Left ventricle myocardium inferior (tissue), 1 donor: ENCODE results near the gene TES. TPM values are rescaled to one million over a fixed set of nuclear protein-coding genes. Genes with fewer than 3 reads are reported as not detected.
A peak's percentile ranks its signal among the peaks of the same experiment; 100 is the strongest.
"Not testable (repeated sequence)": the region's sequence is repeated elsewhere in the genome, so short reads cannot be mapped to it uniquely, and the experiment has no call there.

Experiments
- DNase-seq: peaks from one replicate; pipeline ENCODE4 v3.0.0-alpha.2; 2020
- H3K27ac ChIP-seq: fragments of 200-600 bp; replicated peaks from 2 replicates; pipeline ENCODE4 v1.8.0; 2021
- H3K27me3 ChIP-seq: fragments of 200-600 bp; 2 replicates; pipeline ENCODE4 v1.8.0; 2021; ENCODE audit warnings: low read depth
- H3K36me3 ChIP-seq: fragments of 200-600 bp; 2 replicates; pipeline ENCODE4 v1.8.0; 2021
- H3K4me1 ChIP-seq: fragments of 200-600 bp; 2 replicates; pipeline ENCODE4 v1.8.0; 2021
- H3K4me3 ChIP-seq: fragments of 200-600 bp; 2 replicates; pipeline ENCODE4 v1.8.0; 2021; ENCODE audit warnings: mild to moderate bottlenecking, moderate library complexity
- H3K9me3 ChIP-seq: fragments of 200-600 bp; replicated peaks from 2 replicates; pipeline ENCODE4 v1.8.0; 2021
- CTCF ChIP-seq: fragments of 200-600 bp; IDR thresholded peaks from 2 replicates; pipeline ENCODE4 v1.8.0; 2021; ENCODE audit warnings: antibody characterized with exemption, mild to moderate bottlenecking, borderline replicate concordance
- intact Hi-C: fragments of 100-400 bp; cut with micrococcal nuclease; formaldehyde crosslinking; loops from one replicate; pipeline ENCODE4 v1.11.0; 2022
- total RNA-seq: library from RNA; stranded (reverse); fragmentation: NEBNext Ultra II Directional; extraction: Animal tissue kit (Norgen Biotek cat#: 25700); gene quantifications from one replicate; pipeline ENCODE4 v1.2.1, GENCODE V29; 2021
- donor health status: DM: no; HTN: yes; CAD: no; lungs with severe emphysema.

Gene TES
- total RNA-seq, 1 donor from 2014 or later: 13.9 TPM

- no peaks in the 10 kb centered on the region for H3K4me1 ChIP-seq
- DNase-seq: no peak
- H3K9me3 ChIP-seq: no peaks in the 10 kb centered on the region
- intact Hi-C loops: loop anchor here (5.0 to 10.0 kb wide), 3 partner anchors 65 to 632 kb away; no protein-coding TSS in a partner anchor
- H3K36me3 ChIP-seq: no peaks in the 10 kb centered on the region
- no peak for TF ChIP-seq CTCF
- H3K27ac ChIP-seq: no peak overlapping the region
- H3K4me3 ChIP-seq: no peak overlapping the region
- no peaks in the 10 kb centered on the region for H3K27me3 ChIP-seq
Measured at GRCh38 chr7:116172353-116172752, 38.0 kb upstream of the TES start.

- Histone ChIP-seq H3K4me3 (no peak overlapping the region), H3K36me3 (no peaks in the 10 kb centered on the region), H3K27ac (no peak overlapping the region), H3K4me1 (no peaks in the 10 kb centered on the region), H3K9me3 (no peaks in the 10 kb centered on the region), H3K27me3 (no peaks in the 10 kb centered on the region)
- no peak for DNase-seq
- TF ChIP-seq CTCF: peak; percentile 66
- intact Hi-C loops: loop anchor here (5.0 to 10.0 kb wide), 3 partner anchors 64 to 631 kb away; no protein-coding TSS in a partner anchor
Measured at GRCh38 chr7:116173051-116174028, 37.0 kb upstream of the TES start.

- H3K27ac ChIP-seq, DNase-seq: not testable (repeated sequence)
- intact Hi-C loops: loop anchor here (10.0 kb wide), 1 partner anchor 630 kb away; no protein-coding TSS in a partner anchor
Measured at GRCh38 chr7:116175095-116175494, 35.2 kb upstream of the TES start.

GRCh38 chr7:116176226-116176625, 34.1 kb upstream of the TES start:
- Histone ChIP-seq H3K27me3 (no peaks in the 10 kb centered on the region), H3K4me3 (no peak overlapping the region), H3K9me3 (no peaks in the 10 kb centered on the region), H3K27ac (no peak overlapping the region), H3K4me1 (no peaks in the 10 kb centered on the region), H3K36me3 (no peaks in the 10 kb centered on the region)
- intact Hi-C loops: loop anchor here (10.0 kb wide), 1 partner anchor 629 kb away; no protein-coding TSS in a partner anchor
- no peak for TF ChIP-seq CTCF
- no peak for DNase-seq

More at GRCh38 chr7:116175095-116175494, 35.2 kb upstream of the TES start:
- not testable (repeated sequence) for H3K9me3 ChIP-seq, H3K36me3 ChIP-seq, H3K27me3 ChIP-seq, H3K4me1 ChIP-seq, H3K4me3 ChIP-seq

GRCh38 chr7:116177009-116177408, 33.3 kb upstream of the TES start:
- intact Hi-C loops: loop anchor here (10.0 kb wide), 1 partner anchor 628 kb away; no protein-coding TSS in a partner anchor
- Histone ChIP-seq H3K36me3 (no peaks in the 10 kb centered on the region), H3K27ac (no peak overlapping the region), H3K4me3 (no peak overlapping the region), H3K9me3 (no peaks in the 10 kb centered on the region), H3K27me3 (no peaks in the 10 kb centered on the region), H3K4me1 (no peaks in the 10 kb centered on the region)
- DNase-seq: no peak
- TF ChIP-seq CTCF: no peak

- peaks cover 10% of the 10 kb centered on the region for H3K9me3 ChIP-seq
- no peaks in the 10 kb centered on the region for H3K4me1 ChIP-seq
- H3K4me3 ChIP-seq: no peak overlapping the region
- H3K27me3 ChIP-seq: no peaks in the 10 kb centered on the region
- H3K36me3 ChIP-seq: no peaks in the 10 kb centered on the region
- DNase-seq: no peak
- peak; percentile 84 for TF ChIP-seq CTCF
- H3K27ac ChIP-seq: no peak overlapping the region
- intact Hi-C loops: no loop called here
Measured at GRCh38 chr7:116180302-116180701, 30.0 kb upstream of the TES start.
